ENCODE measurements around the gene FOXQ1. TPM values are rescaled to one million over a fixed set of nuclear protein-coding genes. Genes with fewer than 3 reads are reported as not detected.

Gene FOXQ1
- total and polyA plus RNA-seq, 2 of the 13 experiments (the other 11 are each of a cell fraction or from before 2014, with no cell fraction given), result 35.2 to 39.8 TPM

GRCh38 chr6:1317302-1317815 is 5.5 kb downstream of the FOXQ1 start (continued):
- TF ChIP-seq ZNF281 (CRISPR knock-in tag; IDR thresholded peaks at IDR 0.05; ENCODE audit: borderline replicate concordance) (peak; percentile 85), GABPB1 (CRISPR knock-in tag; IDR thresholded peaks at IDR 0.05) (peak; percentile 52; the same call in 1 of the 2 replicates), TSC22D2 (CRISPR knock-in tag; IDR thresholded peaks at IDR 0.05; ENCODE audit: borderline replicate concordance) (no peak), TAF15 (IDR thresholded peaks at IDR 0.05; ENCODE audit: low read depth, low read length, poor library complexity, severe bottlenecking) (peak; percentile 40), ZNF143 (CRISPR knock-in tag; IDR thresholded peaks at IDR 0.05) (no peak), NR2F1 (CRISPR knock-in tag; IDR thresholded peaks at IDR 0.05) (peak in 1 of 2 experiments; percentile 40; a peak in 1 of 4 replicates), HES4 (CRISPR knock-in tag; IDR thresholded peaks at IDR 0.05; ENCODE audit: borderline replicate concordance) (0 out of 2 replicates have a peak, but pooled peaks have one; percentile 51), RARA (CRISPR knock-in tag; IDR thresholded peaks at IDR 0.05) (peak; percentile 72), HIC2 (CRISPR knock-in tag; IDR thresholded peaks at IDR 0.05; ENCODE audit: low read depth) (peak; percentile 77), ZNF292 (CRISPR knock-in tag; IDR thresholded peaks at IDR 0.05; ENCODE audit: borderline replicate concordance, low read depth) (peak; percentile 56; the same call in 1 of the 2 replicates), ZNF503 (CRISPR knock-in tag; IDR thresholded peaks at IDR 0.05) (peak; percentile 36; the same call in 1 of the 2 replicates), HNF1B (CRISPR knock-in tag; IDR thresholded peaks at IDR 0.05) (no peak), TOE1 (CRISPR knock-in tag; IDR thresholded peaks at IDR 0.05) (no peak), ZGPAT (CRISPR knock-in tag; IDR thresholded peaks at IDR 0.05) (no peak), ZNF597 (CRISPR knock-in tag; IDR thresholded peaks at IDR 0.05) (no peak), HNRNPUL1 (IDR thresholded peaks at IDR 0.05; ENCODE audit: low read depth, low read length) (peak; percentile 71; the same call in 1 of the 2 replicates), ZMYM4 (CRISPR knock-in tag; IDR thresholded peaks at IDR 0.05) (peak; percentile 57), ZNF33B (CRISPR knock-in tag; IDR thresholded peaks at IDR 0.05) (0 out of 2 replicates have a peak, but pooled peaks have one; percentile 85)
